GM12872 (cell line): ENCODE data around the gene GMPR.

ENCODE experiments used
- CTCF ChIP-seq: IDR thresholded peaks from 3 replicates; pipeline ENCODE4 v1.5.1; 2011; ENCODE audit warnings: low read depth, mild to moderate bottlenecking, low read length, moderate library complexity; ENCODE audit not compliant: insufficient read depth

The GMPR gene

GRCh38 chr6:16243664-16244063, 5.3 kb downstream of the GMPR start:
- TF ChIP-seq CTCF, result no peak

- no peak for TF ChIP-seq CTCF
These were observed 6.1 kb downstream of the GMPR start for GRCh38 chr6:16244446-16244845.

- TF ChIP-seq CTCF, result no peak
These were observed 6.6 kb downstream of the GMPR start for GRCh38 chr6:16244869-16245451.

- TF ChIP-seq CTCF, result no peak
These were observed 10.0 kb downstream of the GMPR start for GRCh38 chr6:16248271-16248853.

- no peak for TF ChIP-seq CTCF
These were observed 11.6 kb downstream of the GMPR start for GRCh38 chr6:16249971-16250370.

GRCh38 chr6:16251706-16252105, 13.3 kb downstream of the GMPR start:
- TF ChIP-seq CTCF, result no peak

- TF ChIP-seq CTCF, result no peak
These were observed 14.4 kb downstream of the GMPR start for GRCh38 chr6:16252686-16253299.
